GM10248 (cell line): ENCODE results near the gene CIC.

ENCODE experiments used
- CTCF ChIA-PET: fragments of 300-600 bp; sonication (Branson Sonifier 250); formaldehyde crosslinking; extraction: SDS; loops from one replicate; lab custom pipeline; 2021; ENCODE audit warnings: antibody characterized with exemption; lab: Yijun Ruan, JAX
- POLR2A ChIA-PET: fragments of 350-650 bp; sonication (Branson Sonifier 250); formaldehyde crosslinking; extraction: SDS; loops from one replicate; lab custom pipeline; 2020; ENCODE audit warnings: antibody characterized with exemption; lab: Yijun Ruan, JAX
- DNase-seq: peaks from one replicate; pipeline ENCODE4 v3.0.0; 2012; ENCODE audit errors: extremely low spot score
- TF ChIP-seq, protein P1 (sequence below): IDR thresholded peaks from 2 replicates; pipeline ENCODE4 v1.5.1; 2012; ENCODE audit warnings: mild to moderate bottlenecking, low read depth; ENCODE audit errors: extremely low read depth, missing control alignments, control extremely low read depth

CIC gene

DNA sequence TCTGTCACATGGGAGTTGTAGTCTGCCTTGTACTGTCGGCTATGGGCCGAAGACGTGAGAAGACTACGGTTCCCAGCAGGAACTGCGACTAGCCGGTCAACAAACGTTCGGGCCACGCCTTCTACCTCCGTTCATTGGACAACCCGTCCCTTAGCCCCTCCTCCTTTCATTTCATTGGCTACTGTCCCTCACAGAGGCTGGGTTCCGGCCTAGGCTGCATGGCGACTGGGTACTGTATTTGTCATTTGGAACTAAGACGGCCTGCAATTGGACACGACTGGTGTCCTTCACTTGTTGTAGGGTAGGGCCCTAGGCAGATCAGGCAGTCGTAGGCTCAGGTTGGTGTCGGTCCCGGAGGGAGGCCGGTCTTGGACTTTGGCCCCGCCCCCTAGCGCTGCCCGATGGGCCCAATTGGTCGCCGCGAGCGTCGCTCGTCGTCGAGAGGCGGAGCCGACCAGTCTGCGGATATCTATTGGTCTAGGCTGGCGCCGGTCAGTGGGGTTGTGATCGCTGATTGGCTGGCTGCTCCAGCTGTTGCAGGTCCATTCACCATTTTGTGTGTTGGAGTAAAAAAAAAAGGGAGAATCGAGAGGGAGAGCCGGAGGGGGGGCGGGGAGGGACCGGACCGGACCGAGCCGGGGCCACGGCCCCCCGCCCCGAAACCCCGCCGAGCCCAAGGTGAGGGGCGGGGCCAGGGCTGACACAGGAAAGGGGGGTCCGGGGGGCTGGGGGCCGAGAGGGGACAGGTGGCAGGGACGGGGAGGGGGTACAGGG, at the start of gene CIC:
CIC (plus strand) TSS at position 549 of the 774 bp plus-strand sequence. CDS start 2,532 bp downstream, outside the sequence.
- ChIA-PET CTCF (interaction anchor here (1.8 to 3.2 kb wide), 3 partner anchors 11 to 28 kb away, joined by 5 to 30 read pairs (median 5); no protein-coding TSS in a partner anchor), POLR2A (no interaction called here)

GRCh38 chr19:42219812-42220750, 49.0 kb upstream of the CIC start, which contains the start of gene ZNF526:
Gene ZNF526, plus strand, starts transcription at chr19:42220312. Its CDS starts 4,092 bp downstream, at chr19:42224404.
- ChIA-PET POLR2A (no interaction called here), CTCF (interaction anchor here (1.1 to 1.7 kb wide), 6 partner anchors 10 to 89 kb away, joined by 3 to 5 read pairs (median 4); no protein-coding TSS in a partner anchor)
- peak; percentile 99 for DNase-seq
- TF ChIP-seq, protein P1, sequence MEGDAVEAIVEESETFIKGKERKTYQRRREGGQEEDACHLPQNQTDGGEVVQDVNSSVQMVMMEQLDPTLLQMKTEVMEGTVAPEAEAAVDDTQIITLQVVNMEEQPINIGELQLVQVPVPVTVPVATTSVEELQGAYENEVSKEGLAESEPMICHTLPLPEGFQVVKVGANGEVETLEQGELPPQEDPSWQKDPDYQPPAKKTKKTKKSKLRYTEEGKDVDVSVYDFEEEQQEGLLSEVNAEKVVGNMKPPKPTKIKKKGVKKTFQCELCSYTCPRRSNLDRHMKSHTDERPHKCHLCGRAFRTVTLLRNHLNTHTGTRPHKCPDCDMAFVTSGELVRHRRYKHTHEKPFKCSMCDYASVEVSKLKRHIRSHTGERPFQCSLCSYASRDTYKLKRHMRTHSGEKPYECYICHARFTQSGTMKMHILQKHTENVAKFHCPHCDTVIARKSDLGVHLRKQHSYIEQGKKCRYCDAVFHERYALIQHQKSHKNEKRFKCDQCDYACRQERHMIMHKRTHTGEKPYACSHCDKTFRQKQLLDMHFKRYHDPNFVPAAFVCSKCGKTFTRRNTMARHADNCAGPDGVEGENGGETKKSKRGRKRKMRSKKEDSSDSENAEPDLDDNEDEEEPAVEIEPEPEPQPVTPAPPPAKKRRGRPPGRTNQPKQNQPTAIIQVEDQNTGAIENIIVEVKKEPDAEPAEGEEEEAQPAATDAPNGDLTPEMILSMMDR, result no peak

More for the DNA sequence above, at the start of gene CIC:
- TF ChIP-seq, protein P1, result no peak
- DNase-seq, result peak; percentile 95

DNA sequence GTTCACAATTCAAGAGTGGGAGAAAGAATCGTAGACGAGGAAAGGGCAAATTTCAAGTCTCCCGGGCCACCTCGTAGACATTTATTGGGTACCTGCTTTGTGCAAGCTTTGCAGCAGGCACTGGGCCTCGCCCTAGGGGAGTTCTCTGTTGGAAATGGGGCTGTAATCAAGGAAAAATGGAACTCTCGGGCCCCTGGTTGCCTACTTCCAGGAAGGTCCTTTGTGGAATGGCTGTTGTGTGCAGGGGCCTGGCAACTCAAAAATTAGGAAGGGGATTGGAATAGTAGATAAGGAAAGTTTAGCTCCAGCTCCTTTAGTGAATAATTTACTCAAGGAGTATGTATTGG, 48.3 kb upstream of the CIC start:
- ChIA-PET CTCF (interaction anchor here (1.2 to 1.5 kb wide), 5 partner anchors 9 to 23 kb away, joined by 3 to 4 read pairs (median 4); no protein-coding TSS in a partner anchor), POLR2A (no interaction called here)
- no peak for DNase-seq
- TF ChIP-seq, protein P1, result no peak

- no peak for DNase-seq
- TF ChIP-seq, protein P1, result no peak
- ChIA-PET POLR2A (no interaction called here), CTCF (interaction anchor here (1.4 to 3.6 kb wide), 3 partner anchors 10 to 55 kb away, joined by 3 to 13 read pairs (median 6); partner anchors contain the start of gene GSK3A)
Measured at GRCh38 chr19:42224940-42225717, 43.9 kb upstream of the CIC start.

GRCh38 chr19:42225718-42226292, 43.2 kb upstream of the CIC start:
- no peak for DNase-seq
- TF ChIP-seq, protein P1, result no peak
- CTCF ChIA-PET, result interaction anchor here (0.7 to 3.6 kb wide), 5 partner anchors 9 to 60 kb away, joined by 3 to 13 read pairs (median 3); partner anchors contain the start of gene GSK3A
- POLR2A ChIA-PET, result no interaction called here
